ENCODE results near the gene NBAS.

The NBAS gene

GRCh38 chr2:15415748-15416147 lies 145.4 kb downstream of the NBAS start:
- no peak overlapping the region for H3K4me2 ChIP-seq (ENCODE audit: low read length)
- H3K79me2 ChIP-seq (ENCODE audit: low read length), result no peaks in the 10 kb centered on the region
- no peak overlapping the region for H3K4me3 ChIP-seq (ENCODE audit: low read length)
- no peaks in the 10 kb centered on the region for H4K20me1 ChIP-seq (ENCODE audit: insufficient read depth, low read length)
- H3K27me3 ChIP-seq (ENCODE audit: low read depth, low read length), result no peaks in the 10 kb centered on the region
- no peaks in the 10 kb centered on the region for H3K36me3 ChIP-seq (replicated peaks; ENCODE audit: low read depth, low read length)
- no peak for TF ChIP-seq EZH2phosphoT487 (IDR thresholded peaks at IDR 0.05; ENCODE audit: low read depth)
- TF ChIP-seq, protein P1, sequence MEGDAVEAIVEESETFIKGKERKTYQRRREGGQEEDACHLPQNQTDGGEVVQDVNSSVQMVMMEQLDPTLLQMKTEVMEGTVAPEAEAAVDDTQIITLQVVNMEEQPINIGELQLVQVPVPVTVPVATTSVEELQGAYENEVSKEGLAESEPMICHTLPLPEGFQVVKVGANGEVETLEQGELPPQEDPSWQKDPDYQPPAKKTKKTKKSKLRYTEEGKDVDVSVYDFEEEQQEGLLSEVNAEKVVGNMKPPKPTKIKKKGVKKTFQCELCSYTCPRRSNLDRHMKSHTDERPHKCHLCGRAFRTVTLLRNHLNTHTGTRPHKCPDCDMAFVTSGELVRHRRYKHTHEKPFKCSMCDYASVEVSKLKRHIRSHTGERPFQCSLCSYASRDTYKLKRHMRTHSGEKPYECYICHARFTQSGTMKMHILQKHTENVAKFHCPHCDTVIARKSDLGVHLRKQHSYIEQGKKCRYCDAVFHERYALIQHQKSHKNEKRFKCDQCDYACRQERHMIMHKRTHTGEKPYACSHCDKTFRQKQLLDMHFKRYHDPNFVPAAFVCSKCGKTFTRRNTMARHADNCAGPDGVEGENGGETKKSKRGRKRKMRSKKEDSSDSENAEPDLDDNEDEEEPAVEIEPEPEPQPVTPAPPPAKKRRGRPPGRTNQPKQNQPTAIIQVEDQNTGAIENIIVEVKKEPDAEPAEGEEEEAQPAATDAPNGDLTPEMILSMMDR (IDR thresholded peaks at IDR 0.05; ENCODE audit: low read depth, low read length), result no peak
- H3K9me3 ChIP-seq (ENCODE audit: insufficient read depth, low read length), result no peaks in the 10 kb centered on the region
- no peak overlapping the region for H3K27ac ChIP-seq (ENCODE audit: low read length)
- H3K9ac ChIP-seq (ENCODE audit: low read length), result no peak overlapping the region
- H3K4me1 ChIP-seq (ENCODE audit: low read length), result no peaks in the 10 kb centered on the region
- H2AFZ ChIP-seq (ENCODE audit: low read depth, low read length), result no peak overlapping the region

DNA sequence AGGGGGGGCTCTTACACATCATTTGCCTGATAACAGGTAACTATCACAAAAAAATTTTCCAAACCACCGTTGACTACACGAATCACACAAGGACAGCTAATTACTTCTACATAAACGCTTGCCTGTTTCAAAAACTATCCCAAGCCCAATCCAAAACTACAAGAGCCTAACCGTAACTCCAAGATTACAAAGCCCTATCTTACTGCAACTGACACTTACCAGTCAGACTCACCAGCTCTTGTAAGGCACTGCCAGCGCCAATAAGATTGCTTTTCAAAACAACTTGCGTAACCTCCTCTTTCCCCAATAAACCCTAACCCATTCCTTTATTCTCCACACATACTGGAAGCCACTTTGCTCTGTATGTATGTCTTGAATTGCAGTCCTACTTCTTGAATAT lies 148.4 kb downstream of the NBAS start:
- Histone ChIP-seq H3K27ac (ENCODE audit: low read length) (no peak overlapping the region), H3K9me3 (ENCODE audit: insufficient read depth, low read length) (no peaks in the 10 kb centered on the region), H3K79me2 (ENCODE audit: low read length) (no peaks in the 10 kb centered on the region), H3K9ac (ENCODE audit: low read length) (no peak overlapping the region), H4K20me1 (ENCODE audit: insufficient read depth, low read length) (no peaks in the 10 kb centered on the region), H2AFZ (ENCODE audit: low read depth, low read length) (no peak overlapping the region), H3K4me1 (ENCODE audit: low read length) (no peaks in the 10 kb centered on the region), H3K36me3 (replicated peaks; ENCODE audit: low read depth, low read length) (no peaks in the 10 kb centered on the region), H3K27me3 (ENCODE audit: low read depth, low read length) (no peaks in the 10 kb centered on the region), H3K4me3 (ENCODE audit: low read length) (no peak overlapping the region), H3K4me2 (ENCODE audit: low read length) (no peak overlapping the region)
- TF ChIP-seq, protein P1 (IDR thresholded peaks at IDR 0.05; ENCODE audit: low read depth, low read length), result no peak
- TF ChIP-seq EZH2phosphoT487 (IDR thresholded peaks at IDR 0.05; ENCODE audit: low read depth), result no peak

- no peaks in the 10 kb centered on the region for H3K4me1 ChIP-seq (ENCODE audit: low read length)
- no peaks in the 10 kb centered on the region for H4K20me1 ChIP-seq (ENCODE audit: insufficient read depth, low read length)
- no peak overlapping the region for H3K27ac ChIP-seq (ENCODE audit: low read length)
- H3K79me2 ChIP-seq (ENCODE audit: low read length), result no peaks in the 10 kb centered on the region
- no peak for TF ChIP-seq EZH2phosphoT487 (IDR thresholded peaks at IDR 0.05; ENCODE audit: low read depth)
- TF ChIP-seq, protein P1 (IDR thresholded peaks at IDR 0.05; ENCODE audit: low read depth, low read length), result no peak
- H3K9ac ChIP-seq (ENCODE audit: low read length), result no peak overlapping the region
- H3K9me3 ChIP-seq (ENCODE audit: insufficient read depth, low read length), result no peaks in the 10 kb centered on the region
- no peaks in the 10 kb centered on the region for H3K36me3 ChIP-seq (replicated peaks; ENCODE audit: low read depth, low read length)
- H3K27me3 ChIP-seq (ENCODE audit: low read depth, low read length), result no peaks in the 10 kb centered on the region
- H3K4me2 ChIP-seq (ENCODE audit: low read length), result no peak overlapping the region
- no peak overlapping the region for H2AFZ ChIP-seq (ENCODE audit: low read depth, low read length)
- H3K4me3 ChIP-seq (ENCODE audit: low read length), result no peak overlapping the region
These were observed 148.8 kb downstream of the NBAS start for GRCh38 chr2:15412309-15412708.

GRCh38 chr2:15410884-15411283 lies 150.2 kb downstream of the NBAS start:
- H3K79me2 ChIP-seq (ENCODE audit: low read length), result no peaks in the 10 kb centered on the region
- H3K36me3 ChIP-seq (replicated peaks; ENCODE audit: low read depth, low read length), result no peaks in the 10 kb centered on the region
- H3K4me1 ChIP-seq (ENCODE audit: low read length), result no peaks in the 10 kb centered on the region
- H3K4me2 ChIP-seq (ENCODE audit: low read length), result no peak overlapping the region
- H3K9me3 ChIP-seq (ENCODE audit: insufficient read depth, low read length), result no peaks in the 10 kb centered on the region
- no peak overlapping the region for H3K9ac ChIP-seq (ENCODE audit: low read length)
- no peak overlapping the region for H2AFZ ChIP-seq (ENCODE audit: low read depth, low read length)
- H3K4me3 ChIP-seq (ENCODE audit: low read length), result no peak overlapping the region
- TF ChIP-seq EZH2phosphoT487 (IDR thresholded peaks at IDR 0.05; ENCODE audit: low read depth), result no peak
- TF ChIP-seq, protein P1 (IDR thresholded peaks at IDR 0.05; ENCODE audit: low read depth, low read length), result no peak
- no peak overlapping the region for H3K27ac ChIP-seq (ENCODE audit: low read length)
- no peaks in the 10 kb centered on the region for H3K27me3 ChIP-seq (ENCODE audit: low read depth, low read length)
- H4K20me1 ChIP-seq (ENCODE audit: insufficient read depth, low read length), result no peaks in the 10 kb centered on the region
